ENCODE data around the gene FUT8. TPM values are rescaled to one million over a fixed set of nuclear protein-coding genes. Genes with fewer than 3 reads are reported as not detected.

Gene FUT8
- total RNA-seq, 1 experiment from 2014 or later, result 42.3 TPM

GRCh38 chr14:65686761-65687160 lies 274.2 kb downstream of the FUT8 start:
- intact Hi-C loops (cut with micrococcal nuclease), result no loop called here
- TF ChIP-seq CTCF (IDR thresholded peaks at IDR 0.05 in 2 of 3, conservative IDR thresholded peaks at IDR 0.05 in 1 of 3; ENCODE audit: borderline replicate concordance in 1 of 3, insufficient read depth in 1 of 3, low read depth in 2 of 3, low read length in 2 of 3) (no peak), ZBTB33 (IDR thresholded peaks at IDR 0.05; ENCODE audit: extremely low read depth, insufficient replicate concordance, low read length) (no peak), ZFX (IDR thresholded peaks at IDR 0.05) (no peak), ATF3 (IDR thresholded peaks at IDR 0.05) (no peak), EGR1 (IDR thresholded peaks at IDR 0.05; ENCODE audit: low read depth) (no peak), SRF (IDR thresholded peaks at IDR 0.05; ENCODE audit: low read depth) (no peak), JUND (IDR thresholded peaks at IDR 0.05) (no peak), CBX3 (IDR thresholded peaks at IDR 0.05; ENCODE audit: low read depth) (no peak), POLR2A (IDR thresholded peaks at IDR 0.05; ENCODE audit: borderline replicate concordance, extremely low read depth, insufficient read depth, insufficient read length) (no peak), ZNF274 (IDR thresholded peaks at IDR 0.05; ENCODE audit: low read depth, low read length) (no peak)
- H3K9me3 ChIP-seq (ENCODE audit: control insufficient read depth in 1 of 2, insufficient read depth in 1 of 2, low read depth in 1 of 2, low read length in 2 of 2), result no peaks in the 10 kb centered on the region
- H3K9ac ChIP-seq (ENCODE audit: low read length), result no peak overlapping the region
- H3K4me3 ChIP-seq (replicated peaks in 1 of 2; ENCODE audit: low read depth in 1 of 2, low read length in 2 of 2), result no peak overlapping the region
- H3K36me3 ChIP-seq (ENCODE audit: control insufficient read depth in 1 of 2, insufficient read depth in 2 of 2, low read length in 2 of 2), result no peaks in the 10 kb centered on the region
- no peak overlapping the region for H3K4me2 ChIP-seq (ENCODE audit: low read length)
- DNase-seq (ENCODE audit: low read depth, low spot score), result no peak
- H2AFZ ChIP-seq (ENCODE audit: low read depth, low read length, poor library complexity, severe bottlenecking), result no peak overlapping the region
- H4K20me1 ChIP-seq (ENCODE audit: insufficient read depth), result no peaks in the 10 kb centered on the region
- peaks cover 0 to 5% of the 10 kb centered on the region in 2 experiments; a peak in 1 of 4 replicates for H3K4me1 ChIP-seq (ENCODE audit: control insufficient read depth in 1 of 2, insufficient read depth in 2 of 2, low read length in 2 of 2)
- no TSS peak for BruUV-seq (replicated peaks)
- no peaks in the 10 kb centered on the region for H3K79me2 ChIP-seq (ENCODE audit: insufficient read depth, low read length)
- no peaks in the 10 kb centered on the region for H3K9me2 ChIP-seq (ENCODE audit: insufficient read depth)
- no peak for ATAC-seq
- H3K27ac ChIP-seq (ENCODE audit: low read depth, low read length), result no peak overlapping the region
- ChIA-PET POLR2A (no interaction called here), CTCF (no interaction called here), RAD21 (ENCODE audit: low non-redundant PET in 1 of 2, low total read pairs in 2 of 2, uncharacterized antibody in 2 of 2, unreplicated experiment in 2 of 2) (no interaction called here)
- no peaks in the 10 kb centered on the region for H3K27me3 ChIP-seq (ENCODE audit: insufficient read depth, low read length)

All from HCT116 (cell line).